K562 (cell line): ENCODE measurements around the gene ANKRD27. TPM values are rescaled to one million over a fixed set of nuclear protein-coding genes. Genes with fewer than 3 reads are reported as not detected.

ENCODE experiments used
- ATAC-seq: fragments of 200-7000 bp; cut with Tn5 transposase; 3 replicates; pipeline ENCODE4 v1.9.1; 2020; ENCODE audit warnings: moderate library complexity
- BruUV-seq: library from RNA; stranded (reverse); fragments of 400-500 nt; replicated peaks from 2 replicates; lab custom pipeline; 2021; lab: Mats Ljungman, UMichigan
- CTCF ChIA-PET: fragments of 300-600 bp; formaldehyde crosslinking; extraction: SDS; loops from one replicate; lab custom pipeline; 2021; ENCODE audit warnings: low intra/inter-chr PET ratio; lab: Yijun Ruan, JAX
- POLR2A ChIA-PET: fragments of 300-600, 350-650 bp; sonication (Branson Sonifier 250); formaldehyde crosslinking; extraction: SDS; loops from one replicate; lab custom pipeline; 2021; ENCODE audit warnings: antibody characterized with exemption, inconsistent platforms; lab: Yijun Ruan, JAX
- DNase-seq, 4 experiments: peaks; one replicate each; pipeline versions ENCODE4 v3.0.0 to v3.0.0-alpha.2; 2011 to 2018; ENCODE audit warnings: low spot score in 3 of 4, mixed read lengths in 3 of 4; ENCODE audit errors: extremely low read depth in 1 of 4
- FAIRE-seq: peaks from 2 replicates; lab custom pipeline; 2011; peaks lifted over from hg19 to GRCh38; lab: Jason Lieb, UNC
- H2AFZ ChIP-seq: 2 replicates; pipeline ENCODE4 v1.6.0; 2011; ENCODE audit warnings: low read depth, low read length, control low read depth, inconsistent platforms
- H3K27ac ChIP-seq: fragments of 200-600 bp; 3 replicates; pipeline ENCODE4 v1.8.0; 2011; ENCODE audit warnings: low read depth, mild to moderate bottlenecking, control low read depth, inconsistent platforms, low read length, moderate library complexity, mixed read lengths; ENCODE audit errors: extremely low read depth
- H3K27me3 ChIP-seq, 2 experiments: fragments of 300-600 bp in 1 of 2; 2 replicates in 1 of 2; 3 replicates in 1 of 2; pipeline versions ENCODE4 v1.6.0 to v1.8.0; 2011; ENCODE audit warnings: inconsistent platforms in 2 of 2, low read length in 2 of 2, mild to moderate bottlenecking in 1 of 2, mixed read lengths in 1 of 2, moderate library complexity in 1 of 2; ENCODE audit not compliant: control insufficient read depth in 2 of 2, insufficient read depth in 2 of 2
- H3K36me3 ChIP-seq: fragments of 300-600 bp; 3 replicates; pipeline ENCODE4 v1.8.0; 2011; ENCODE audit warnings: mild to moderate bottlenecking, low read length, inconsistent platforms; ENCODE audit not compliant: control insufficient read depth, insufficient read depth
- H3K4me1 ChIP-seq, 2 experiments: fragments of 200-600 bp in 1 of 2; replicated peaks in 1 of 2; 2 replicates in 1 of 2; 3 replicates in 1 of 2; pipeline versions ENCODE4 v1.5.1 to v1.8.0; 2011; ENCODE audit warnings: inconsistent platforms in 2 of 2, low read length in 2 of 2, mild to moderate bottlenecking in 1 of 2, mixed read lengths in 1 of 2, moderate library complexity in 1 of 2; ENCODE audit not compliant: control insufficient read depth in 2 of 2, insufficient read depth in 2 of 2
- H3K4me2 ChIP-seq: 2 replicates; pipeline ENCODE4 v1.6.1; 2011; ENCODE audit warnings: low read length, control low read depth, inconsistent platforms, mixed read lengths; ENCODE audit not compliant: insufficient read depth
- H3K4me3 ChIP-seq: fragments of 200-600 bp; sonication (generic), shearing (Covaris generic); 2 replicates; pipeline ENCODE4 v1.5.1; 2016; ENCODE audit warnings: control low read depth, inconsistent platforms
- H3K79me2 ChIP-seq: fragments of 200-600 bp; 3 replicates; pipeline ENCODE4 v1.8.0; 2011; ENCODE audit warnings: low read length, inconsistent platforms; ENCODE audit not compliant: control insufficient read depth, insufficient read depth
- H3K9ac ChIP-seq, 2 experiments: 2 replicates each; pipeline versions ENCODE4 v1.6.0 to v1.6.1; 2011; ENCODE audit warnings: low read depth in 2 of 2, low read length in 2 of 2, control low read depth in 1 of 2, inconsistent platforms in 1 of 2, mild to moderate bottlenecking in 1 of 2, mixed read lengths in 1 of 2; ENCODE audit not compliant: insufficient read depth in 1 of 2
- H3K9me1 ChIP-seq: one replicate; pipeline ENCODE4 v1.6.0; 2011; ENCODE audit warnings: inconsistent platforms, mild to moderate bottlenecking, low read length, moderate library complexity; ENCODE audit not compliant: control insufficient read depth, insufficient read depth
- H3K9me3 ChIP-seq: replicated peaks from 2 replicates; pipeline ENCODE4 v1.5.1; 2011; ENCODE audit warnings: low read depth, low read length, inconsistent platforms; ENCODE audit not compliant: control insufficient read depth, insufficient read depth
- H4K20me1 ChIP-seq: replicated peaks from 2 replicates; pipeline ENCODE4 v1.6.1; 2011; ENCODE audit warnings: low read length, inconsistent platforms, mixed read lengths; ENCODE audit not compliant: control insufficient read depth, insufficient read depth
- FUS ChIP-seq: fragments of 200-400 bp; formaldehyde crosslinking; optimal IDR thresholded peaks from 2 replicates; pipeline ENCODE3; 2017; ENCODE audit warnings: low read depth, low read length
- WGBS: fragments of 100-300 bp; shearing (Covaris generic); methylation state at CpG from one replicate; pipeline ENCODE4 v1.1.6; 2016; ENCODE audit warnings: low coverage, mixed read lengths; ENCODE audit not compliant: insufficient coverage; ENCODE audit errors: missing lambda C conversion rate; 5-methylcytosine and 5-hydroxymethylcytosine counted together
- in situ Hi-C: fragments of 300-500 bp; cut with MboI; formaldehyde crosslinking; loops from 4 replicates; pipeline ENCODE4 v1.15.0; 2018; ENCODE audit warnings: inconsistent platforms, mixed read lengths
- intact Hi-C: fragments of 100-400 bp; cut with micrococcal nuclease; formaldehyde crosslinking; loops from 2 replicates; pipeline ENCODE4 v1.14.2; 2022
- polyA plus RNA-seq, 8 experiments: library from polyadenylated mRNA; depleted of rRNA in 4 of 8; stranded (reverse) in 5 of 8; unstranded in 3 of 8; fragments of >200 nt; fragmentation: Nextera tagmentation in 2 of 8; fragmentation: Illumina TruSeq in 1 of 8; extraction: Ambion mirVana in 2 of 8; extraction: Trizol in 1 of 8; gene quantifications; 2 replicates each; pipeline versions ENCODE4 v1.2.1 to v1.2.3, GENCODE V29; 2011 to 2014; ENCODE audit warnings: inconsistent platforms in 1 of 8, missing spikeins in 1 of 8
- total RNA-seq, 7 experiments: library from RNA; depleted of rRNA in 6 of 7; stranded (reverse); fragments of >200 nt in 6 of 7; fragmentation: Illumina TruSeq in 2 of 7; extraction: Trizol in 2 of 7; gene quantifications; 2 replicates each; pipeline versions ENCODE4 v1.2.1 to v1.2.3, GENCODE V29; 2011 to 2021; ENCODE audit warnings: low replicate concordance in 1 of 7
- TF ChIP-seq, protein P1 (sequence below), 2 experiments: fragments of 150-350 bp in 1 of 2; IDR thresholded peaks; 2 replicates each; pipeline ENCODE4 v1.6.1; 2012 to 2016; ENCODE audit warnings: low read depth in 2 of 2, low read length in 2 of 2, mild to moderate bottlenecking in 1 of 2, moderate library complexity in 1 of 2

ANKRD27 gene
- total and polyA plus RNA-seq, 9 of the 15 experiments (the other 6 are each of a cell fraction or from before 2014, with no cell fraction given), result 5.3 to 71.3 (median 54.2) TPM

DNA sequence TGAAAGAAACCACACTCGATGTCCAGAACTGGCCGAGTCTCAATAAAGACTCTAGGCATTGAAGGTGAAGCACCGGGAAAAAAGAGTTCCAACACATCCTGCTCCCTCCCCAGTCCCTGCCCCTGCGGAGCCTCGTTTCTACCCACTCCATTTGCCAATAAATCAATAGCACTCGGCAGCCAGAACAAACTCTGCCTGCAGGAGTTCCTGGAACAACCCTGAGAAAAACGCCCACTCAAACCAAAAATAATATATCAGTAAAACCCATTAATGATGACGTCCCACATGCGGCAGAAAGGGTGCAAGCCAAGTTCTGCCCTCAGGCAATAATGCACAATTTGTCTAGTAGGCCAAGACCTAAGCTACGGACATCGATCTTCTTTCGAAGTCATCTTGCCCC, 53.0 kb downstream of the ANKRD27 start:
- intact Hi-C loops (no loop called here), in situ Hi-C loops (no loop called here)
- no peak overlapping the region for H3K27ac ChIP-seq
- DNase-seq (no peak), ATAC-seq (no peak), FAIRE-seq (no peak)
- H3K9ac ChIP-seq, result no peak overlapping the region
- no TSS peak for BruUV-seq
- H3K9me1 ChIP-seq, result no peaks in the 10 kb centered on the region
- no peaks in the 10 kb centered on the region for H3K79me2 ChIP-seq
- POLR2A ChIA-PET, result interaction anchor here (0.8 to 1.7 kb wide), 2 partner anchors 12 to 1829 kb away, joined by 3 to 4 read pairs; no protein-coding TSS in a partner anchor
- H4K20me1 ChIP-seq, result no peaks in the 10 kb centered on the region
- H3K27me3 ChIP-seq, result no peaks in the 10 kb centered on the region
- peaks cover 0 to 7% of the 10 kb centered on the region in 2 experiments; a peak in 1 of 5 replicates for H3K4me1 ChIP-seq
- H3K4me2 ChIP-seq, result no peak overlapping the region
- WGBS, result 82% methylated on average over 12 of the region's 12 CpGs
- CTCF ChIA-PET, result no interaction called here
- TF ChIP-seq, protein P1, sequence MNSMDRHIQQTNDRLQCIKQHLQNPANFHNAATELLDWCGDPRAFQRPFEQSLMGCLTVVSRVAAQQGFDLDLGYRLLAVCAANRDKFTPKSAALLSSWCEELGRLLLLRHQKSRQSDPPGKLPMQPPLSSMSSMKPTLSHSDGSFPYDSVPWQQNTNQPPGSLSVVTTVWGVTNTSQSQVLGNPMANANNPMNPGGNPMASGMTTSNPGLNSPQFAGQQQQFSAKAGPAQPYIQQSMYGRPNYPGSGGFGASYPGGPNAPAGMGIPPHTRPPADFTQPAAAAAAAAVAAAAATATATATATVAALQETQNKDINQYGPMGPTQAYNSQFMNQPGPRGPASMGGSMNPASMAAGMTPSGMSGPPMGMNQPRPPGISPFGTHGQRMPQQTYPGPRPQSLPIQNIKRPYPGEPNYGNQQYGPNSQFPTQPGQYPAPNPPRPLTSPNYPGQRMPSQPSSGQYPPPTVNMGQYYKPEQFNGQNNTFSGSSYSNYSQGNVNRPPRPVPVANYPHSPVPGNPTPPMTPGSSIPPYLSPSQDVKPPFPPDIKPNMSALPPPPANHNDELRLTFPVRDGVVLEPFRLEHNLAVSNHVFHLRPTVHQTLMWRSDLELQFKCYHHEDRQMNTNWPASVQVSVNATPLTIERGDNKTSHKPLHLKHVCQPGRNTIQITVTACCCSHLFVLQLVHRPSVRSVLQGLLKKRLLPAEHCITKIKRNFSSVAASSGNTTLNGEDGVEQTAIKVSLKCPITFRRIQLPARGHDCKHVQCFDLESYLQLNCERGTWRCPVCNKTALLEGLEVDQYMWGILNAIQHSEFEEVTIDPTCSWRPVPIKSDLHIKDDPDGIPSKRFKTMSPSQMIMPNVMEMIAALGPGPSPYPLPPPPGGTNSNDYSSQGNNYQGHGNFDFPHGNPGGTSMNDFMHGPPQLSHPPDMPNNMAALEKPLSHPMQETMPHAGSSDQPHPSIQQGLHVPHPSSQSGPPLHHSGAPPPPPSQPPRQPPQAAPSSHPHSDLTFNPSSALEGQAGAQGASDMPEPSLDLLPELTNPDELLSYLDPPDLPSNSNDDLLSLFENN (IDR thresholded peaks at IDR 0.05; ENCODE audit: low read depth in 2 of 2, low read length in 2 of 2), result no peak
- TF ChIP-seq FUS, result no peak
- H2AFZ ChIP-seq, result no peak overlapping the region
- no peak overlapping the region for H3K4me3 ChIP-seq
- H3K9me3 ChIP-seq, result no peaks in the 10 kb centered on the region
- H3K36me3 ChIP-seq, result peaks cover 83% of the 10 kb centered on the region
